ENCODE measurements around the gene ARL15. TPM values are rescaled to one million over a fixed set of nuclear protein-coding genes. Genes with fewer than 3 reads are reported as not detected.

The ARL15 gene
- total RNA-seq, 1 experiment from 2014 or later: 18.3 TPM

GRCh38 chr5:53956196-53956595, 354.2 kb downstream of the ARL15 start:
- TF ChIP-seq EZH2 (IDR thresholded peaks at IDR 0.05; ENCODE audit: borderline replicate concordance, low read depth, low read length, poor library complexity, severe bottlenecking) (no peak), CTCF (conservative IDR thresholded peaks at IDR 0.05; ENCODE audit: low read depth, low read length) (no peak)
- no peak for DNase-seq (ENCODE audit: low spot score)
- CTCF ChIA-PET: no interaction called here
- H3K36me3 ChIP-seq (ENCODE audit: insufficient read depth, low read length, poor library complexity, severe bottlenecking): no peaks in the 10 kb centered on the region
- intact Hi-C loops (cut with micrococcal nuclease; ENCODE audit: unreplicated experiment): no loop called here
- H3K27ac ChIP-seq (ENCODE audit: low read depth, low read length, poor library complexity, severe bottlenecking): no peak overlapping the region
- peaks cover 14% of the 10 kb centered on the region for H3K9me3 ChIP-seq (ENCODE audit: low read depth, low read length, poor library complexity, severe bottlenecking)
- no peak overlapping the region for H3K4me3 ChIP-seq (ENCODE audit: low read depth, low read length, poor library complexity, severe bottlenecking)
- BruUV-seq (replicated peaks): no TSS peak
- POLR2A ChIA-PET (ENCODE audit: low non-redundant PET): no interaction called here
- H3K4me1 ChIP-seq (ENCODE audit: insufficient read depth, low read length, poor library complexity, severe bottlenecking): no peaks in the 10 kb centered on the region
- H3K27me3 ChIP-seq (replicated peaks; ENCODE audit: insufficient read depth, low read depth, low read length, poor library complexity): no peaks in the 10 kb centered on the region

GRCh38 chr5:53950621-53951020, 359.8 kb downstream of the ARL15 start:
- intact Hi-C loops (cut with micrococcal nuclease; ENCODE audit: unreplicated experiment): no loop called here
- ChIA-PET POLR2A (ENCODE audit: low non-redundant PET) (no interaction called here), CTCF (no interaction called here)
- no TSS peak for BruUV-seq (replicated peaks)
- no peak for DNase-seq (ENCODE audit: low spot score)
- H3K4me3 ChIP-seq (ENCODE audit: low read depth, low read length, poor library complexity, severe bottlenecking): no peak overlapping the region
- peaks cover 4% of the 10 kb centered on the region for H3K4me1 ChIP-seq (ENCODE audit: insufficient read depth, low read length, poor library complexity, severe bottlenecking)
- no peak for TF ChIP-seq CTCF (conservative IDR thresholded peaks at IDR 0.05; ENCODE audit: low read depth, low read length)
- TF ChIP-seq EZH2 (IDR thresholded peaks at IDR 0.05; ENCODE audit: borderline replicate concordance, low read depth, low read length, poor library complexity, severe bottlenecking): no peak
- no peaks in the 10 kb centered on the region for H3K9me3 ChIP-seq (ENCODE audit: low read depth, low read length, poor library complexity, severe bottlenecking)
- H3K36me3 ChIP-seq (ENCODE audit: insufficient read depth, low read length, poor library complexity, severe bottlenecking): no peaks in the 10 kb centered on the region
- H3K27ac ChIP-seq (ENCODE audit: low read depth, low read length, poor library complexity, severe bottlenecking): no peak overlapping the region
- no peaks in the 10 kb centered on the region for H3K27me3 ChIP-seq (replicated peaks; ENCODE audit: insufficient read depth, low read depth, low read length, poor library complexity)

- no TSS peak for BruUV-seq (replicated peaks)
- Histone ChIP-seq H3K36me3 (ENCODE audit: insufficient read depth, low read length, poor library complexity, severe bottlenecking) (no peaks in the 10 kb centered on the region), H3K27me3 (replicated peaks; ENCODE audit: insufficient read depth, low read depth, low read length, poor library complexity) (no peaks in the 10 kb centered on the region), H3K4me1 (ENCODE audit: insufficient read depth, low read length, poor library complexity, severe bottlenecking) (peaks cover 4% of the 10 kb centered on the region), H3K27ac (ENCODE audit: low read depth, low read length, poor library complexity, severe bottlenecking) (no peak overlapping the region), H3K4me3 (ENCODE audit: low read depth, low read length, poor library complexity, severe bottlenecking) (no peak overlapping the region), H3K9me3 (ENCODE audit: low read depth, low read length, poor library complexity, severe bottlenecking) (no peaks in the 10 kb centered on the region)
- TF ChIP-seq CTCF (conservative IDR thresholded peaks at IDR 0.05; ENCODE audit: low read depth, low read length) (no peak), EZH2 (IDR thresholded peaks at IDR 0.05; ENCODE audit: borderline replicate concordance, low read depth, low read length, poor library complexity, severe bottlenecking) (no peak)
- intact Hi-C loops (cut with micrococcal nuclease; ENCODE audit: unreplicated experiment): no loop called here
- DNase-seq (ENCODE audit: low spot score): no peak
- ChIA-PET CTCF (no interaction called here), POLR2A (ENCODE audit: low non-redundant PET) (interaction anchor here (1.0 kb wide), 1 partner anchor 458 kb away, joined by 6 read pairs; no protein-coding TSS in a partner anchor)
Measured at GRCh38 chr5:53948598-53948997, 361.8 kb downstream of the ARL15 start.
